ENCODE data around the gene SBK3.
"Not testable (repeated sequence)": the region's sequence is repeated elsewhere in the genome, so short reads cannot be mapped to it uniquely, and the experiment has no call there.

Gene SBK3

DNA sequence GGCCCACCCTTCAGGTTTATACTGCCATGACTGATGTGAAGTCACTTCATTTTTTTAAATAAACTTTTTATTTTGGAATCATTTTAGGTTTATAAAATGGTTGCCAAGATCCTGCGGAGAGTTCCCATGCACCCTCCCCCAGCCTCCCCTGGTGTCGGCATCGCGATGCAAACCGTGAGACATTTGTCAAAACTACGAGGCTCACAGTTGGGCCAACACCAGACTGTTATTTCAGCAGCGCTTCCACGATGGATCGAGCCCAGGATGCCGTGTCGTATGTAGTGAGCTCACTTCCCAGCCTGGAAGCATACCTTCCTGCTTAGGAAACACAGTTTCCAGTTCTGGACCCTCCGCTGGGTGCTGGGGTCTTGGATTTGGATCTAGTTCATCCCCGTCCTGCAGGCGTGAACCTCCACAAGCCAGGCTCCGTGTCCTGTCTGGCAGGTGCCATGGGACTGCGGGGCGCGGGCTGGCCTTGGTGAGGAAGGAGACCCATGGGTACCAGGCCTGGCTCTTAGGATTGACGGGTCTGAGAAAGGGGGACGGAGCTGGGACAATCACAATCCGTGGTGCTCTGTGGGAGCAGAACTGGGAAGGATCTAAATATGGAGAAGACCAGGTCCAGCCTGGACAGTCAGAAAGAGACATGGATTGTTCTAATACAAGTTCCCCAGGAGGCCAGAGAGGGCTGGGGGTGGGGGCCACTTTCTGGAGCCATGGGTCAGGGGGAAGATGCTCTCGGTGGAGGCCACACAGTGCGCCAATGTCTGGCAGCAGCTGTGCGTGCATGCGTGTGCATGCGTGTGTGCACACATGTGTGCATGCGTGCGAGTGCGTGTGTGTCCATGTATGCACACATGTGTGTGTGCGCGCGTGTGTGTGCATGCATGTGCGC is 6.0 kb downstream of the SBK3 start:
- no peak for DNase-seq

DNA sequence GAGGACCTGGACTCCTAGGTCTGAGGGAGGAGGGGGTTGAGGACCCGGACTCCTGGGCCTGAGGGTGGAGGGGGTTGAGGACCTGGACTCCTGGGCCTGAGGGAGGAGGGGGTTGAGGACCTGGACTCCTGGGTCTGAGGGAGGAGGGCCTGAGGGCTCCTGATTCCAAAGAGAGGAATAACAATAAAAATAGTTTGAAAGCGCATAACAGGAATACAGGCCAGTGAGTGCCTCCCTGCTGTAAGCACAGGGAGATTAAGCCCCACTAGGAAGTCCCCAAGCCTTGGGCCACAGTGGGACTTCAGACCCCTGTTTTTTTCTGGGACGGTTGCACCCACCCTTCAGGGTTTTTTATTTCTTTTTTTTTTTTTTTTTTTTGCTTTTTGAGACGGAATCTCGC is 7.2 kb downstream of the SBK3 start:
- DNase-seq, result no peak

DNA sequence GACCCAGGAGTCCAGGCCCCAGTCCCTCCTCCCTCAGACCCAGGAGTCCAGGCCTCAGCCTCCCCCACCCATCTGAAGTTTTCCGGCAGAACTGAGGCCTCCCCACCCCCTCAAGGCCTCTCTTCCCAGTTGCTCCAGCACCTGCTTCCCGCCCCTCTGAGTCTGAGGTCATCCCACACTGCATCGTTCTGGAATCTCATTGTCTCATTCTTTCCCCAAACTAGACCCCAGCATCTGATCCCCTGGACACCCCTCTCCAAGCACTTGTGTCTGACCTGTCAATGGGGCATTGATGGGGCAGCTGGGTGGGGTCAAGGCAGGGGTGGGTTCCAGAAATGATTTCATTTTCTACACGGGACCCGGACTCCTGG is 7.6 kb downstream of the SBK3 start:
- no peak for DNase-seq

DNA sequence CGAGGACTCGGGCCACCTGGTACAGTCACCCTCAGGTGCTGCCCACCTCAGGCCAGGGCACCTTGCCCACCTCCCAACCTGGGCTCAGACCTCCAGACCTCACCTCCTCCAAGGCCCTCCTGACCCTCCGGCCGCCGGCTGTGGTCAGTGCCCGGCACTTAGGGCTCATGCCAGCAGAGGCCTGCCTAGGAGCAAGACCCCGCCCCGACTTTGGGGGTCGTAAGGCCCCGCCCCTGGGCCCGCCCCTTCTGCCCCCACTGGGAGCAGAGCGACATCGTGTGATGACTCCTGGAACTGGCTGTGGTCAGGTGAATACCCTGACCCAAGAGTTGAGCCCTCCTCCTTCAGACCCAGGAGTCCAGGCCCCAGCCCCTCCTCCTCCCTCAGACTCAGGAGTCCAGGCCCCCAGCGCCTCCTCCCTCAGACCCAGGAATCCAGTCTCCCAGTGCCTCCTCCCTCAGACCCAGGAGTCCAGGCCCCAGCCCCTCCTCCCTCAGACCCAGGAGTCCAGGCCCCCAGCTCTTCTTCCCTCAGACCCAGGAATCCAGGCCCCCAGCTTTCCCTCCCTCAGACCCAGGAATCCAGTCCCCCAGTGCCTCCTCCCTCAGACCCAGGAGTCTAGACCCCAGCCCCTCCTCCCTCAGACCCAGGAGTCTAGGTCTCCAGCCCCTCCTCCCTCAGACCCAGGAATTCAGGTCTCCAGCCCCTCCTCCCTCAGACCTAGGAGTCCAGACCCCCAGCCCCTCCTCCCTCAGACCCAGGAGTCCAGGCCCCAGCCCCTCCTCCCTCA is 8.2 kb downstream of the SBK3 start, which contains the start of gene SBK2:
SBK2 (minus strand) TSS at position 183 of the 790 bp plus-strand sequence. CDS start 839 bp downstream, outside the sequence.
- no peak for DNase-seq

DNA sequence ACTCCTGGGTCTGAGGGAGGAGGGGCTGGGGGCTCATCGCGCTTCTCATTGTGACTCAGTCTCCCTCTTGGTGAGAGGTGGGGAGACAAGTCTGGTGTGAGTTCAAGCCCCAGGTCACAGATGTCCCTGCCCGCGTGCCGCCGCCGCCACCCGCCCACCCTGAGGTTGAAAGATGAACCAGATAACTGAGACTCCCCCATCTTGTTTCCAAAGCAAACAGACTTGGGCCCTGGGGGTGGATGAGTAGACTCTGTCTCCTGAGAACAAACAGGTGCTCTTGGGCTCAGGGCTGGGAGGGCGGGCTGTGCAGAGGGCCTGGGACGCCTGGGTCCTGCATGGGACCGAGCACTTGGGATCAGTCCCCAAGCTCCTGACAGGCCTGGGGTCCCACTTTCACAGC is 9.0 kb downstream of the SBK3 start:
- no peak for DNase-seq

DNA sequence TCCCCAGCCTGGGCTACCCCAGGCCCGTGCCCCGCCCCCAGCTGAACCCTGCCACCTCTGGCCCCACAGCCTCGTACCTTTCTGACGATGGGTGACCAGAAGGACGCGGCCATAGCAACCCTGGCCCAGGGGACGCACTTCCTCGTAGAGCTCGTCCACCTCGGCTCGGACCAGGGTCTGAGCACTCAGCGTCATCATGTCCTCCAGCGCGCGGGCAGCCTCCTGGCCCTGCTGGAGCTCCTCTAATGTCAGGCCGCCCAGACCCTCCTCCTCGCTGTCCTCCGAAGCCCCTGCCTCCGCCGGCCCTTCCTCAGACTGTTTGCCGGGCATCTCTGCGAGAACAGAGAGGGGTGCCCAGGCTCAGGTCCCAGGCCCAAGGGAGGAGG is 9.4 kb downstream of the SBK3 start:
- no peak for DNase-seq

DNA sequence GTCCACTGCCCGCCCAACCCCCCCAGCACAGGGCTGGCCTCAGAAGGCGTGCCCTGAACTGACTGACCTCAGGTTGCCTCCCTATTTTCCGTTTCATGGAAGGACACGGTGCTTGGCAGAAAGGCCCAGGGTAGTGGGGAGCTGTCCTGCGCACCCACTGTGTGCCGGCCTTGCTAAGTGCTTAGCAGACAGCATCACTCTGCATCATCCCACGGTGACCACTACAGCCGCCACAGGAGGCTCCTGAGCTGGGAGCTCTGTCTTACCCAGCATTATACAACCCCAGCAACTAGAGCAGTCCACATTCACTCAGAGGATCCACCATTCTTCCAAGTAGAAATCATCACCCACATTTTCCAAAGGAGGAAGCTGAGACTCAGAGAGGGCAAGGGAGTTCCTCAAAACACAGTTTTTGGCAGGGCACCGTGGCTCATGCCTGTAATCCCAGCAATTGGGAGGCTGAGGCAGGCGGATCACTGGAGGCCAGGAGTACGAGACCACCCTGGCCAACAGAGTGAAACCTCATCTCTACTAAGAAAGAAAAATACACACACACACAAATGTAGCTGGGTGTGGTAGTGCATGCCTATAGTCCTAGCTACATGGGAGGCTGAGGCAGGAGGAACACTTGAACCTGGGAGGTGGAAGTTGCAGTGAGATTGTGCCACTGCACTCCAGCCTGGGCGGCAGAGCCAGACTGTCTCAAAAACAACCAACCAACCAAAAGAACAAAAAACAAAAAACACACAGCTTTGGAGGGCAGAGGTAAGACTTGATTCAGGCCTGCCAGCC is 10.0 kb downstream of the SBK3 start:
- no peak for DNase-seq

DNA sequence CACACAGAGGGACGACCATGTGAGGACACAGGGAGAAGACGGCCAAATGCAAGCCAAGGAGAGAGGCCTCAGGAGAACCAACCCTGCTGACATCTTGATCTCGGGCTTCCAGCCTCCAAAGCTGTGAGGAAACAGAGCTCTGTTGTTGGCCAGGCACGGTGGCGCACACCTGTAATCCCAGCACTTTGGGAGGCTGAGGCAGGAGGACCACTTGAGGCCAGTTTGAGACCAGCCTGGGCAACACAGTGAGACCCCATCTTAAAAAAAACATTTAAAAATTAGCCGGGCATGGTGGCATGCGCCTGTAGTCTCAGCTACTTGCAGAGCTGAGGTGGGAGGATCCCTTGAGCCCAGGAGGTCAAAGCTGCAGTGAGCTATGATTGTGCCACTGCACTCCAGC is 11.1 kb downstream of the SBK3 start:
- DNase-seq, result not testable (repeated sequence)

DNA sequence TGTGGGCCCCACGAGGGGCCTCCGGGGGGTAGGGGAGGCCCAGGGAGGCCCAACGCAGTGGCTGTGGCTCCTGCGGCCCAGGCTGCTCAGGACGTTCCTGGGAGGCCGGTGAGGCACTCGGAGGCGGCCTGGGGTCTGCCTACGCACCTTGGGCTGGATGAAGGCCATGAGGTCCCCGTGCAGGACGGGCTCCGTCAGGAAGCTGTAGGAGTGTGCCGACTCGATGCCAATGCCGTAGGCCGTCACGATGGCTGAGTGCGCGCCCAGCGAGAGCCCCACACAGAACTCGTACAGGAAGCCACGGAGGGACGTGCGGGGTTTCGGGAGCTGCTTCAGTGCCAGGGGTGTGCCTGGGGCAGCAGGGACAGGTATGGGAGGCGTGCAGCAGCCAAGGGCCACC is 14.3 kb downstream of the SBK3 start:
- no peak for DNase-seq

DNA sequence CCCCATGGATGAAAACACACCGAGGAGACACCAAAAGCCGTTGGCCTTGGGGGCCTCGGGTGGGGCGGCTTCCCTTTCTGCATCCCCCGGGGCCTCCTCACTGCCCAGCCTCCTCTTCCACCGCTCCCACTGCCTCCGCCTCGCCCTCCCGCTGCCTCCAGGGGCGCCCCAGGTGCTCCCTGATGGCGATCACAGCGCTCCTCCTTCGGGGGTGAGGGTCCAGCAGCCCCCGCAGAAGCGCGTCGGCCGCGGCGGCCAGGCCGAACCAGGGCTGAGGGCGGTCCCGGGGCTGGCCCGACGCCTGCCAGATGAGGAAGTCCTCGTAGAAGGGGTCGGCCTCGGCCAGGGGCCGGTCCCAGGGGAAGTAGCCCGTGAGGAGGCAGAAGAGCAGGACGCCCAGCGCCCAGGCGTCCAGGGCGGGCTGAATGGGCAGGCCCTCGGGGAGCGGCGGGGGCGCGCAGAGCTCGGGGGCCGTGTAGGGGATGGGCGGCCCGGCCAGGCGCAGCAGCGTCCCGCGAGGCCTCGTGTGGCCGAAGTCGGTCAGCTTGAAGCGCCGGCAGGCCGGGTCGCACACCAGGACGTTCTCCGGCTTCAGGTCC is 15.6 kb downstream of the SBK3 start:
- no peak for DNase-seq

DNA sequence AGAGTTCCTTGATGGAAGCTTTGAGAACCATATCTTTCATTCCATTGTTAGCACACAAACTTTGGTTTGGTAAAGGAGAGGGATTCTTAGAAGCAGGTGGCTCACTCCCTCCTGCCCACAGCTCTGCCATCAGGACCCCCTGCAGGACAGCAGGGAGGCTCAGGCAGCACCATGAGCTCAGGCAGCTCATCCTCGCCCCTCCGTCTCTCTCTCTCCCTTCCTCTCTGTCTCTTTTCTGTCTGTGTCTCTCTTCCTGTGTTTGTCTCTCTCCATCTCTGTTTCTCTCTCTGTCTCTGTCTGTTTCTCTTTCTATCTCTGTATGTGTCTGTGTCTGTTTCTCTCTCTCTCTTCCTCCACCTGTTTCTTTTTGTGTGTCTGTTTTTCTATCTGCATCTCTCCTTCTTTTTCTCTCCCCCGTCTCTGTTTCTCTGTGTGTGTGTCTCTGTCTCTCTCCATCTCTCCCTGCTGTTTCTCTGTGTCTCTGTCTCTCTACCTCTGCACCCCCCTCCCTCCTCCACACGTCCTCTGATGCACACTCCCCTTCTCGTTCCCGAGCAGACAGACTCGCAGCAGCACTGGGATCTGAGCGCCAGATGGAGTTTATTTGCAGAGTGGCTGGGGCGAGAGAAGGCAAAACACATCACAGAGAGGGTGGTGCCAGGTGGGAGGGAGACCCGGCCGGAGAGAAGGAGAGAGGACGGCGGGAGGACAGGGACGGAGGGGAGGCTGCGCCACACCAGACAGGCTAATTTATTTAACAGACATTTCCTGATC is 17.1 kb downstream of the SBK3 start:
- DNase-seq, result no peak

DNA sequence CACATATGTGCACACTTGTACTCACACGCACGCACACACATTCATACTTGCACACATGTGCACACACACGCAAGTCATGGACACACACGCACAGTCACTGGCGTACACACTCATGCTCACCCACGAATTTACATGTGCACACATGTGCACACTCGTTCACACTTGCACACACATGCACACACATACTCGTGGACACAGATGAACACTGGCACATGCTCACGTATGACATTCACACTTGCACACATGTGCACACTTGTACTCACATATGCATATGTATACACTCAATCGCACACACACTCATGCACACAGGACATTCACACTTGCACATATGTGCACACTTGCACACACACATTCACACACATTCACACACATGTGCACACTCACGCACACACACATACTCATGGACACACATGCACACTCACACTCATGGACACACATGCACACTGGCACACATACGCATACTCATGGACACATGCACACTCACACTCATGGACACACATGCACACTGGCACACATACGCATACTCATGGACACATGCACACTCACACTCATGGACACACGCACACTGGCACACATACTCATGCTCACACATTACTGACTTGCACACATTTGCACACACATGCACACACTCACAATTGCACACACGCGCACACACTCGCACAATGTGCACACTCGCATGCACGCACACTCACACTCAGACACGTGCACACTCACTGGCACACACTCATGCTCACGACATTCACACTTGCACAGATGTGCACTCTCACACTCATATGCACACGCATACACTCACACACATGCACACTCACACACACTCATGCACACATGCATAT is 17.9 kb downstream of the SBK3 start:
- DNase-seq, result no peak

DNA sequence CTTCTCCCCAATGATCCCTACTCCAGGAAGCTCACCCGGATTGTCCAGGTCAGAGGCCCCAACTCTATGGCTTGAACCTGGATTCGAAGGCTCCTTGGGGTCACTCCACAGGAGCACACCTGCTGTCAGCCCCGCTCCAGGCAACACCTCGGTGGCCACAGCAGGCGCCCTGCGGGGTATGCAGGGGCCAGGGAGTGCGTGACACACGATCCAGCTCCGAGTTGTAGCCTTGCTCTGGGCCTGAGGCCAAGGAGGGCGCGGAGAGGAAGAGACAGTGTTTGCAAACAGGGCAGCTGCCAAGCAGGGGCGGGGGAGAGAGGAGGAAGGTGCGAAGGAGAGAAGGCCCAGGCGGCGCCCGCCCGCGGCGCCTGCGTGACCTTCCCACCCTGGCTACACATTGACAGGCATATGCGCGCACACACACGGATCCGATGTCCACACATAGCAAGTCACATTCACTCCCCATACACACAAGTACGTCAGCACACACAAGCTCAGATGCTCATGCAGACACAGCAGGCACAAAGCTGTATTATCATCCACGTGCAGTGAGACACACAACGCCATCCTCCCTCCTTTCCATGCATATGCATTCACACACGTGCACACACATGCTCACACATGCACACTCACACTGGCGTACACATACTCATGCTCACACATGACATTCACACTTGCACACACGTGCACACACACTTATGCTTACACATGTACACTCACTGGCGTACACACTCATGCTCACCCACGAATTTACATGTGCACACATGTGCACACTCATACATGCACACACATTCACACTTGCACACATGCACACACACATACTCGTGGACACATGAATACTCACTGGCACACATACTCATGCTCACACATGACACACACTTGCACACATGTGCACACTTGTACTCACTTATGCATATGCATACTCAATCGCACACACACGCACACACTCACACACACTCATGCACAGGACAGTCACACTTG is 18.8 kb downstream of the SBK3 start:
- DNase-seq, result no peak

DNA sequence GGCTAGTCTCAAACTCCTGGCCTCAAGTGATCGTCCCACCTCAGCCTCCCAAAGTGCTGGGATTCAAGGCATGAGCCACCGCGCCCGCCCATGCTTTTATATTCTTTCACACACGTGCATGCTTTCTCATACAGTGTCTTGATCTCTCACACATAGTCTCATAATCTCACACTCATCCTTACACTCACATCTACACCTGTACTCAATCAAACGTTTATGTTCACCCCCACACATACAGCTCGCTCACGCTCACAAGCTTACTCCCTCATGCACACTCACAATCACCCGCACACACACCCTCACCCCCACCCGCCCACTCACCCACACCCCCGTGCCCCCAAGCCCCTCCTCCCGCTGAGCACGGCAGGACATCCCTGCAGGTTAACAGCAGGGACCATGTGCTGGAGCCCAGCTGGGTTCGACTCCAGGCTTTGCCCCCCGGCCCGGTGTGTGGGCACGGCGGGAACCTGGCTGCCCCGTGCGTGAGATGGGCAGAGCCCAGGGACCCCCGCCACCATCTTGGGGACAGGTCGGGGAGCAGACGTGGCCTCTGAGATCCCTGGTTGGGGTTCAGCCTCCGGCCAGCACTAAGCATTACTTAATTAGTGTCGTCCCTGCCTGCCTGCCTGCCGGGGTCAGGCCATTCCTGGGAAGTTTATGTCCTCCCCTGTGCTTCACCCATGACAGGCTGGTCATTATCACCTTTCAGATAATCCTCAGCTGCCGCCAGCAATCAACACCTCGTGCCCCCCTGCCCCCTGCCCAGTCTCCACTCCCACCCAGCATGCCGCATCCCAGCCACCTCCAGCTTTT is 19.8 kb downstream of the SBK3 start:
- no peak for DNase-seq

DNA sequence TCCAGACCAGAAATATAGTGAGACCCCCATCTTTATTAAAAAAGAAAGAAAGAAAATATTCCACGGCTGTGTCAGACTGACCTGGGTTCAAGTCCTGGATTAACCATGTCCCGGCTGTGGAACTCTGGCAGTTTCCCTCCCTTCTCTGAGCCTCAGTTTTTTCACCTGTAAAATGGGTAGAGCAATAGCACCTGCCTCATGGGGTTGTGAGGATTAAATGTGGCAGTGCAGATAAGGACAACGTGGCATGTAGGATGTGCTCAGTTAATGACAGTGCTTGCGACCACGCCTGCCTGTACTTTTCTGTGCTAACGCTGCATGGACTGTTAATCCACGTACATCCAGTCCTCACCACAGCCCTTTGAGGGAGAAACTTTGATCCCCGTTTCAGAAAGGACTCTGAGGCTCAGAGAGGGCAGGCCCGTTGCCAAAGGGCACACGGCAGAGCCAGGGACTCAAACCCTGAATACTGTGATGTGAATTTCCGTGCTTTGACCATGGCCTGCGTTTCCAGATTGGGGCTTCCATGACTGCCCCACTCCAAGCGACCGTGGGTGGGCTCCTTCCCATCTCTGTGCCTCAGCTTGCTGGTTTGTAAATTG is 24.6 kb downstream of the SBK3 start:
- no peak for DNase-seq

DNA sequence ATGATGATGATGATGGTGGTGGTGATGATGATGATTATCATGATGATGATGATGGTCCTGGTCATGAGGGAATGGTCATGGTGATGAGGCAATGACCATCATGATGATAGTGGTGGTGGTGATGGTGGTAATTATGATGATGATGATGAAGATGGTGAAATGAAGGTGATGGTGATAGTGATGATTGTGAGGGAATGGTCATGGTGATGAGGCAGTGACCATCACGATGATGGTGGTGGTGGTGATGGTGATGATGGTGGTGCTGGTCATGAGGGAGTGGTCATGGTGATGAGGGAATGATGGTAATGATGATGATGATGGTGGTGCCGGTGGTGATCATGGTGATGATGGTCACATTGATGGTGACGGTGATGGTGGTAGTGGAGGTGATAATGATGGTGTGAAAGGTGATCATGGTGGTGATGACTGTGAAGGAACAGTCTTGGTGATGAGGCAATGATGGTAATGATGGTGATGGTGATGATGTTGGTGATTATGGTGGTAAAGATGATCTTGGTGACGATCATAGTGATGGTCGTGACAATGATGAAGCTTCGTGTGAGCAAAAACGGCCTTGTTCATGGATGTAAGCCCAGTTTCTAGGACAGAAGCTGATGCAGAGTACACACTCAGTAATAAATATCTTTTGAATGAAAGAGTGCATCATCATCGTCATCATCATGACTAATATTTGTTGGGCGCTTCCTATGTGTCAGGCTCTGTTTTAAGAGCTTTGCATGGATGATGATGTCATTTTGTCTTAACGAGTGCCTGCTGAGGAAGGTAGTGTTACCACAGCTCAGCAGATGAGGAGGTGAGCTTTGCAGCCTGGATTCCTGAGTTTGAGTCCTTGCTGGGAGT is 25.7 kb downstream of the SBK3 start:
- DNase-seq, result no peak

DNA sequence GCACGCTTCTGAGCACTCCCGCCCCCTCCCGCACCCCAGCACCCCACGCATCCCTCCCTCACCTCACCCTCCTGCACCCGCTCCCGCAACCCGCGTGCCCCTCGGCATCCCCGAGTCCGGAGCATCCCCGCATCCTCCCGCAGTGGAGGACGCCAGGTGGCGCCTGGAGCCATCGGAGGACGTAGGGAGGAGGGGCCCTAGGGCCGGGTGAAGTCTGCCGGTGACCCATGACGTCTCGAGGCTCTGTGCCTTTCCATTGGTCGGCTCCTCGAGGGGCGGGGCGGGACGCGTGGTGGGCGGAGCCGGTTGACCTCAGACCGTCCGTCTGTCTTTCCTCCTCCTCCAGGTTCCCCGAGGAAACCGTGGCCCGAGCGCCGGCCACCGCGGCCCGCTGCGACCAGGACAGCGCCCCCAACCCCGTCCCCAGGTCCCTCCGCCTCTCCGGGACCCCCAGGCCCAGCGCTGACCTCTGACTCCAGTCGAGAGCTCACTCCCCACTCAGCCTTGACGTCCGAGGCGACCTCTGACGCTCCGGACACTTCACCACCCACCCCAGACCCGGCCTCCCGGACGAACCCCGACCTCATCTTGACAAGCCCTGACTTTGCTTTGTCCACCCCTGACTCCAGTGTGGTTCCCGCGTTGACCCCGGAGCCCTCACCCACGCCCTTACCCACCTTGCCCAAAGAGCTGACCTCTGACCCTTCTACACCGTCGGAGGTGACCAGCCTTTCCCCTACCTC is 28.3 kb downstream of the SBK3 start:
- DNase-seq, result peak; percentile 93
